ENCODE measurements around the gene CRAMP1.
A peak's percentile ranks its signal among the peaks of the same experiment; 100 is the strongest.
"Not testable (repeated sequence)": the region's sequence is repeated elsewhere in the genome, so short reads cannot be mapped to it uniquely, and the experiment has no call there.

Gene CRAMP1

DNA sequence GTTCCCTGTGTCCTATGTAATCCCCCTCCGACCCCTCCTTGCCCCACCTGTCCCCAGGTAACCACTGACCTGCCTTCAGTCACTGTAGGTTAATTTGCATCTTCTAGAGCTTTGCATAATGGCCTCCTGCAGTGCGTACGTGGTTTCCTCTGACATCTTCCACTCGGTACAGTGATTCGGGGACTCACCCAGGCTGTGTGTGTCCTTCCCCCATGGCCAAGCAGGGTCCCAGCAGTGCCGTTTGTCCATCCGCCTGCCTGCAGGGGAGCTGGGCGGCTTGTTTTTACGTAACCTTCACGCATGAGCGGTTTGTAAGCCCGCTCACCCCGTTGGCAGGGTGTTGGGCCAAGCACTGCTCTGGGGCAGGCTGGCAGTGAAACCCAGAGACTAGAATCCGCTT lies 101.8 kb downstream of the CRAMP1 start:
- DNase-seq (ENCODE audit: low read depth), result no peak

GRCh38 chr16:1715220-1715619 lies 103.1 kb downstream of the CRAMP1 start:
- DNase-seq (ENCODE audit: low read depth), result no peak

GRCh38 chr16:1718236-1718635 lies 106.1 kb downstream of the CRAMP1 start:
- DNase-seq (ENCODE audit: low read depth), result not testable (repeated sequence)

DNA sequence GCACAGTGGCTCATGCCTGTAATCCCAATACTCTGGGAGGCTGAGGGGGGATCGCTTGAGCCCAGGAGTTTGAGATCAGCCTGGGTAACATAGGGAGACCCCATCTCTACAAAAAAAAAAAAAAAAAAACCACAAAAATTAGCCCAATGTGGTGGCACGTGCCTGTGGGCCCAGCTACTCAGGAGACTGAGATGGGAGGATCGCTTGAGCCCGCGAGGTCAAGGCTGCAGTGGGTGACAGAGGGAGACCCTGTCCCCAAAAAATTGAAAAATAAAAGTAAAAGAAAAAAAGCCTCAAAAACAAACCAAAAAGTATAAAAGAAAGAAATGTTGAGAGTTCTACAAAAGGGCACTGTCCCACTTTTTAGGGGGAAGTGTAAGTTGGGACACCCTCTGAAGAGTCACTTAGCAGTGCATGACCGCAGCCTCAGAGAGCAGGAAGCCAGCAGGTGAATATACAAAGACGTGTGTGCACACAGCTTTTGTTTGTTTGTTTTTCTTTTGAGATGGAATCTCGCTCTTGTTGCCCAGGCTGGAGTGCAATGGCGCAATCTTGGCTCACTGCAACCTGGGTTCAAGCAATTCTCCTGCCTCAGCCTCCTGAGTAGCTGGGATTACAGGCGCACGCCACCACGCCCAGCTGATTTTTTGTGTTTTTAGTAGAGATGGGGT lies 107.5 kb downstream of the CRAMP1 start:
- not testable (repeated sequence) for DNase-seq (ENCODE audit: low read depth)

DNA sequence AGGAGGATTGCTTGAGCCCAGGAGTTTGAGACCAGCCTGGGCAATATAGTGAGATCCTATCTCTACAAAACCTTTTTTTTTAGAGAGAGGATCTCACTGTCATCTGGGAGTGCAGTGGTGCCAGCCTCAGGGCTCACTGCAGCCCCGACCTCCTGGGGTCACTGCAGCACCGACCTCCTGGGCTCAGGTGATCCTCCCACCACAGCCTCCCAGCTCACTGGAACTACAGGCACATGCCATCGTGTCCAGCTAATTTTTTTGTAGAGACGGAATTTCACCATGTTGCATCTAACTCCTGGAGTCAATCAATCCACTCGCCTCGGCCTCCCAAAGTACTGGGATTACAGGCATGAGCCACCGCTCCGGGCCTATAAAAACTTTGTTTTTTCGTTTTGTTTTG lies 109.2 kb downstream of the CRAMP1 start:
- DNase-seq (ENCODE audit: low read depth), result no peak

GRCh38 chr16:1723450-1724147 lies 111.4 kb downstream of the CRAMP1 start:
- peak; percentile 12 for DNase-seq (ENCODE audit: low read depth)

- no peak for DNase-seq (ENCODE audit: low read depth)
Observed at GRCh38 chr16:1724491-1724890, 112.3 kb downstream of the CRAMP1 start.

- DNase-seq (ENCODE audit: low read depth), result no peak
Observed at GRCh38 chr16:1726661-1727502, 114.7 kb downstream of the CRAMP1 start.
